ENCODE results near the gene KMT2C. TPM values are rescaled to one million over a fixed set of nuclear protein-coding genes. Genes with fewer than 3 reads are reported as not detected.

The KMT2C gene
- total RNA-seq, 4 donors from 2014 or later, result 44.1 to 67.6 (median 63.9) TPM

GRCh38 chr7:152122540-152122939, 313.3 kb downstream of the KMT2C start:
- H3K4me3 ChIP-seq, result no peak overlapping the region
- H3K4me1 ChIP-seq, result no peaks in the 10 kb centered on the region
- H3K9me3 ChIP-seq, result no peaks in the 10 kb centered on the region
- no peak for DNase-seq
- in situ Hi-C loops (cut with MboI; ENCODE audit: low sequenced_read_pairs in 4 of 4), result no loop called here
- no peak overlapping the region for H3K27ac ChIP-seq
- ATAC-seq, result no peak
- no peak for TF ChIP-seq CTCF (IDR thresholded peaks at IDR 0.05 in 4 of 5, conservative IDR thresholded peaks at IDR 0.05 in 1 of 5)
- TF ChIP-seq POLR2A (IDR thresholded peaks at IDR 0.05), result no peak
- peaks cover 2 to 81% of the 10 kb centered on the region in 2 donors for H3K36me3 ChIP-seq
- intact Hi-C loops (cut with DNase I; ENCODE audit: low total_unique reads), result no loop called here
- no peaks in the 10 kb centered on the region for H3K27me3 ChIP-seq

GRCh38 chr7:152121432-152121831, 314.4 kb downstream of the KMT2C start:
- in situ Hi-C loops (cut with MboI; ENCODE audit: low sequenced_read_pairs in 4 of 4) (no loop called here), intact Hi-C loops (cut with DNase I; ENCODE audit: low total_unique reads) (no loop called here)
- Histone ChIP-seq H3K4me3 (no peak overlapping the region), H3K27ac (no peak overlapping the region), H3K27me3 (no peaks in the 10 kb centered on the region), H3K4me1 (no peaks in the 10 kb centered on the region), H3K36me3 (peaks cover 2 to 85% of the 10 kb centered on the region in 2 donors), H3K9me3 (no peaks in the 10 kb centered on the region)
- ATAC-seq (no peak), DNase-seq (no peak)
- TF ChIP-seq CTCF (IDR thresholded peaks at IDR 0.05 in 4 of 5, conservative IDR thresholded peaks at IDR 0.05 in 1 of 5), result no peak
- TF ChIP-seq POLR2A (IDR thresholded peaks at IDR 0.05), result no peak

- no peak for ATAC-seq
- intact Hi-C loops (cut with DNase I; ENCODE audit: low total_unique reads), result no loop called here
Observed at GRCh38 chr7:152120776-152121175, 315.0 kb downstream of the KMT2C start.

GRCh38 chr7:152120210-152120609, 315.6 kb downstream of the KMT2C start:
- ATAC-seq (no peak), DNase-seq (no peak)
- in situ Hi-C loops (cut with MboI; ENCODE audit: low sequenced_read_pairs in 4 of 4) (no loop called here), intact Hi-C loops (cut with DNase I; ENCODE audit: low total_unique reads) (no loop called here)
- no peaks in the 10 kb centered on the region for H3K4me1 ChIP-seq
- H3K9me3 ChIP-seq, result no peaks in the 10 kb centered on the region
- H3K27ac ChIP-seq, result no peak overlapping the region
- peaks cover 2 to 79% of the 10 kb centered on the region in 2 donors for H3K36me3 ChIP-seq
- TF ChIP-seq CTCF (IDR thresholded peaks at IDR 0.05 in 4 of 5, conservative IDR thresholded peaks at IDR 0.05 in 1 of 5) (no peak), POLR2A (IDR thresholded peaks at IDR 0.05) (no peak)
- H3K4me3 ChIP-seq, result no peak overlapping the region
- H3K27me3 ChIP-seq, result no peaks in the 10 kb centered on the region

More at GRCh38 chr7:152120776-152121175, 315.0 kb downstream of the KMT2C start:
- Histone ChIP-seq H3K36me3 (peaks cover 2 to 80% of the 10 kb centered on the region in 2 donors), H3K4me3 (no peak overlapping the region), H3K9me3 (no peaks in the 10 kb centered on the region), H3K4me1 (no peaks in the 10 kb centered on the region), H3K27me3 (no peaks in the 10 kb centered on the region), H3K27ac (no peak overlapping the region)
- in situ Hi-C loops (cut with MboI; ENCODE audit: low sequenced_read_pairs in 4 of 4), result no loop called here
- no peak for DNase-seq
- TF ChIP-seq POLR2A (IDR thresholded peaks at IDR 0.05), result no peak
- no peak for TF ChIP-seq CTCF (IDR thresholded peaks at IDR 0.05 in 4 of 5, conservative IDR thresholded peaks at IDR 0.05 in 1 of 5)

- in situ Hi-C loops (cut with MboI; ENCODE audit: low sequenced_read_pairs in 4 of 4), result no loop called here
Observed at GRCh38 chr7:152117356-152117755, 318.4 kb downstream of the KMT2C start.

More at GRCh38 chr7:152117356-152117755, 318.4 kb downstream of the KMT2C start:
- TF ChIP-seq CTCF (IDR thresholded peaks at IDR 0.05 in 4 of 5, conservative IDR thresholded peaks at IDR 0.05 in 1 of 5), result no peak
- TF ChIP-seq POLR2A (IDR thresholded peaks at IDR 0.05), result no peak
- H3K4me3 ChIP-seq, result no peak overlapping the region
- no peak for DNase-seq
- H3K36me3 ChIP-seq, result peaks cover 2 to 71% of the 10 kb centered on the region in 2 donors
- H3K9me3 ChIP-seq, result no peaks in the 10 kb centered on the region
- no peak for ATAC-seq
- no peaks in the 10 kb centered on the region for H3K27me3 ChIP-seq
- intact Hi-C loops (cut with DNase I; ENCODE audit: low total_unique reads), result no loop called here
- no peaks in the 10 kb centered on the region for H3K4me1 ChIP-seq
- H3K27ac ChIP-seq, result no peak overlapping the region

Data from gastrocnemius medialis (tissue), 4 donors.